Measurements from ENCODE around the gene KRTAP1-5. TPM values are rescaled to one million over a fixed set of nuclear protein-coding genes. Genes with fewer than 3 reads are reported as not detected.
A peak's percentile ranks its signal among the peaks of the same experiment; 100 is the strongest.

KRTAP1-5 gene, protein sequence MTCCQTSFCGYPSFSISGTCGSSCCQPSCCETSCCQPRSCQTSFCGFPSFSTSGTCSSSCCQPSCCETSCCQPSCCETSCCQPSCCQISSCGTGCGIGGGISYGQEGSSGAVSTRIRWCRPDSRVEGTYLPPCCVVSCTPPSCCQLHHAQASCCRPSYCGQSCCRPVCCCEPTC
- total RNA-seq, result not detected
- long read RNA-seq, result 0 reads

GRCh38 chr17:41026715-41027471 lies at the start of gene KRTAP1-5:
TSS of gene KRTAP1-5 (minus strand) at chr17:41027208. CDS start at chr17:41027155, 53 bp downstream.
- TF ChIP-seq, protein P1, sequence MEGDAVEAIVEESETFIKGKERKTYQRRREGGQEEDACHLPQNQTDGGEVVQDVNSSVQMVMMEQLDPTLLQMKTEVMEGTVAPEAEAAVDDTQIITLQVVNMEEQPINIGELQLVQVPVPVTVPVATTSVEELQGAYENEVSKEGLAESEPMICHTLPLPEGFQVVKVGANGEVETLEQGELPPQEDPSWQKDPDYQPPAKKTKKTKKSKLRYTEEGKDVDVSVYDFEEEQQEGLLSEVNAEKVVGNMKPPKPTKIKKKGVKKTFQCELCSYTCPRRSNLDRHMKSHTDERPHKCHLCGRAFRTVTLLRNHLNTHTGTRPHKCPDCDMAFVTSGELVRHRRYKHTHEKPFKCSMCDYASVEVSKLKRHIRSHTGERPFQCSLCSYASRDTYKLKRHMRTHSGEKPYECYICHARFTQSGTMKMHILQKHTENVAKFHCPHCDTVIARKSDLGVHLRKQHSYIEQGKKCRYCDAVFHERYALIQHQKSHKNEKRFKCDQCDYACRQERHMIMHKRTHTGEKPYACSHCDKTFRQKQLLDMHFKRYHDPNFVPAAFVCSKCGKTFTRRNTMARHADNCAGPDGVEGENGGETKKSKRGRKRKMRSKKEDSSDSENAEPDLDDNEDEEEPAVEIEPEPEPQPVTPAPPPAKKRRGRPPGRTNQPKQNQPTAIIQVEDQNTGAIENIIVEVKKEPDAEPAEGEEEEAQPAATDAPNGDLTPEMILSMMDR (IDR thresholded peaks at IDR 0.05), result no peak
- H3K4me1 ChIP-seq, result no peaks in the 10 kb centered on the region
- H3K36me3 ChIP-seq, result no peaks in the 10 kb centered on the region
- H3K9me3 ChIP-seq, result no peaks in the 10 kb centered on the region
- no peak within 1 kb of the TSS for H3K4me3 ChIP-seq
- peaks cover 5% of the 10 kb centered on the region for H3K27me3 ChIP-seq
- no peak for DNase-seq
- H3K27ac ChIP-seq, result no peak within 1 kb of the TSS
- intact Hi-C loops (cut with DNase I), result no loop called here
- ATAC-seq, result peak; percentile 22

DNA sequence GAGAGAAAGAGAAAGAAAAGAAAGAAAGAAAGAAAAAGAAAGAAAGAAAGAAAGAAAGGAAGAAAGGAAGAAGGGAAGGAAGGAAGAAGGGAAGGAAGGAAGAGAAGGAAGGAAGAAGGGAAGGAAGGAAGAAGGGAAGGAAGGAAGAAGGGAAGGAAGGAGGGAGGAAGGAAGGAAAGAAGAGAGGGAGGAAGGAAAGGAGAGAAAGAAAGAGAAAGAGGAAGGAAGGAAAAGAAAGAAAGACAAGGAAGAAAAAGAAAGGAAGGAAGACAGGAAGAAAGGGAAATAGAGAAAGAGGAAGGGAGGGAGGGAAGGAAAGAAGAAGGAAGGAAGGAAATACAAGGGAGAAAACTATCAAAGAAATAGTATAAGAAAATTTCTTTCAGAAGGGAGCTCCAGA lies 49.8 kb upstream of the KRTAP1-5 start:
- no peaks in the 10 kb centered on the region for H3K4me1 ChIP-seq
- H3K4me3 ChIP-seq, result no peak overlapping the region
- TF ChIP-seq, protein P1 (IDR thresholded peaks at IDR 0.05), result no peak
- H3K9me3 ChIP-seq, result no peaks in the 10 kb centered on the region
- no peaks in the 10 kb centered on the region for H3K36me3 ChIP-seq
- no peak for DNase-seq
- ATAC-seq, result no peak
- H3K27me3 ChIP-seq, result no peaks in the 10 kb centered on the region
- intact Hi-C loops (cut with DNase I), result no loop called here
- H3K27ac ChIP-seq, result no peak overlapping the region

- TF ChIP-seq, protein P1 (IDR thresholded peaks at IDR 0.05), result no peak
- Histone ChIP-seq H3K27me3 (no peaks in the 10 kb centered on the region), H3K9me3 (no peaks in the 10 kb centered on the region), H3K27ac (no peak overlapping the region), H3K4me1 (no peaks in the 10 kb centered on the region), H3K36me3 (no peaks in the 10 kb centered on the region), H3K4me3 (no peak overlapping the region)
- DNase-seq, result no peak
- intact Hi-C loops (cut with DNase I), result no loop called here
- ATAC-seq, result no peak
These were observed 46.7 kb upstream of the KRTAP1-5 start for GRCh38 chr17:41073676-41074075.

DNA sequence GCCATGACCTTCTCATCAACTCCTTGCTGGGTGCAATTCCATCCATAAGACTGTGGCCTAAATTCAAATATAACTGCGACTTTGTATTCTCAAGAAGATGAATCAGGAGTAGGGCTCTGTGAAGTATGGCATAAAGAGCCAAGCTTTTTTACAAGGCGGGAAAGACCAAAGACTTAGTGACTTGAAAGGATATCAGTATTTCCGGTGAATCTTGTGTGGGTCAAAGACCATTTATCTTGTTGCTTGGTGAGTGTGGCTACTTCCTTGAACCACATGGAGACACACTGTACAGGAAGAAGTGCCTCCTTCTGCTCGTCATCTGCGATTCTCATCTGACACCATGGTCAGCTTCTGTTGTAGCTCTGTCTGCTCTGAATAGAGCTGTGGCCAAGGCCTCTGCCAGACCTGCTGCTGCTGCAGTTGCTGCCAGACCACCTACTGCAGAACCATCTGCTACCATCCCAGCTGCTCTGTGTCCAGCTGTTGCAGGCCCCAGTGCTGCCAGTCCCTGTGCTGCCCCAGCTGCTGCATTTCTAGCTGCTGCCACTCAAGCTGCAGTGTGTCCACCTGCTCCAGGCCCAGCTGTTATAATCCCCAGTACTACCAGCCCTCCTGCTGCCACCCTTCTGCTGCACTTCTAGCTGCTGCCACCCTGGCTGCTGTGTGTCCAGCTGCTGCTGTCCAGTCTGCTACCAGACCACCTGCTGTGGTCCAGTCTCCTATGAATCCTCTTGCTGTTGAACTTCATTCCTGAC lies 44.8 kb upstream of the KRTAP1-5 start:
- TF ChIP-seq, protein P1 (IDR thresholded peaks at IDR 0.05), result no peak
- Histone ChIP-seq H3K9me3 (no peaks in the 10 kb centered on the region), H3K4me3 (no peak overlapping the region), H3K4me1 (no peaks in the 10 kb centered on the region), H3K27ac (no peak overlapping the region), H3K27me3 (no peaks in the 10 kb centered on the region), H3K36me3 (no peaks in the 10 kb centered on the region)
- ATAC-seq (no peak), DNase-seq (no peak)
- intact Hi-C loops (cut with DNase I), result no loop called here

GRCh38 chr17:41069031-41069430 lies 42.0 kb upstream of the KRTAP1-5 start:
- TF ChIP-seq, protein P1 (IDR thresholded peaks at IDR 0.05), result no peak
- intact Hi-C loops (cut with DNase I), result no loop called here

More at GRCh38 chr17:41069031-41069430, 42.0 kb upstream of the KRTAP1-5 start:
- H3K4me3 ChIP-seq, result no peak overlapping the region
- H3K27ac ChIP-seq, result no peak overlapping the region
- H3K4me1 ChIP-seq, result no peaks in the 10 kb centered on the region
- no peaks in the 10 kb centered on the region for H3K9me3 ChIP-seq
- H3K36me3 ChIP-seq, result no peaks in the 10 kb centered on the region
- ATAC-seq (no peak), DNase-seq (no peak)
- H3K27me3 ChIP-seq, result no peaks in the 10 kb centered on the region

Data from upper lobe of right lung (tissue), 1 donor.